Stimulated activated CD8-positive, alpha-beta memory T cell treated with anti-CD3 and anti-CD28 coated beads, Interleukin-7, amount 100 ng/mL, for 24 hours (primary cell): Measurements from ENCODE around the gene MRPL27.
A peak's percentile ranks its signal among the peaks of the same experiment; 100 is the strongest.

ENCODE experiments used
- DNase-seq: peaks from one replicate; pipeline ENCODE4 v3.0.0-alpha.2; 2020; ENCODE audit warnings: low read depth

Gene MRPL27

DNA sequence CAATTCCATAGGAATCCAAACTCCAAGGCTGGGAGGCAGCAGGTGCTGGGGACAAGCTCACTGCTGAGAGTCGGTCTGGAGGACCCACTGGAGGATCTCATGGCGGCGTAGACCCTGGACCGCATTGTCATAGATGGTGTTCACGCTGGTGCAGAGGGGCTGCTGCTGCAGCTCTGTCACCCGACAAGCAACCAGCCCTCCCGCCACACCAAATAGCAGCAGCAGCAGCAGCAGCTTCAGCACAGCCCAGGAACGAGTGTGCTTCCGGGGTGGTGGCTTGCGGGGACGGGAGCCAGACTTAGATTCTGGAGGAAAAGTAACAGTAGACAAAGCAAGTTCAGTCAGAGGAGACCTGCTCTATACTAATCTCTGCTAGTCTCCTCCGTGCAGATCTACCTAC lies 9.9 kb upstream of the MRPL27 start:
- no peak for DNase-seq

DNA sequence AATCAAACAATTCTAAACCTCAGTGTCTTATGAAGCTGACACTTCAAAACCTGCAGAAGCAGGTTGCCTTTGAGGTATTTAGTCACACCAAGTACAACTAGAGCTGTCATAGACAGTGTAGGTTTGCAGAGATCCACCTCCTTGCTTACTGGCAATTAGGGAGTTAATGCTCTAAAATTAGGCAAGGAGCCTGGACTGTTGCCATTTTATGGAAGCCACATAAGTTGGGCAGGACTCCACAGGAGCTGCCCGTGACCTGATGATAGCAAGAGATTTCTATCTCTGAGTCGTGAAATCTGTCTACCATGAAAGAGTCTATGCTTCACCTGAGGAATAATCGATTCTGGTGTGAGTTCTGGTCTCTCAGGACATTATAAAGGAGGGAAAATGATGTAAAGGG lies 8.9 kb upstream of the MRPL27 start:
- no peak for DNase-seq

DNA sequence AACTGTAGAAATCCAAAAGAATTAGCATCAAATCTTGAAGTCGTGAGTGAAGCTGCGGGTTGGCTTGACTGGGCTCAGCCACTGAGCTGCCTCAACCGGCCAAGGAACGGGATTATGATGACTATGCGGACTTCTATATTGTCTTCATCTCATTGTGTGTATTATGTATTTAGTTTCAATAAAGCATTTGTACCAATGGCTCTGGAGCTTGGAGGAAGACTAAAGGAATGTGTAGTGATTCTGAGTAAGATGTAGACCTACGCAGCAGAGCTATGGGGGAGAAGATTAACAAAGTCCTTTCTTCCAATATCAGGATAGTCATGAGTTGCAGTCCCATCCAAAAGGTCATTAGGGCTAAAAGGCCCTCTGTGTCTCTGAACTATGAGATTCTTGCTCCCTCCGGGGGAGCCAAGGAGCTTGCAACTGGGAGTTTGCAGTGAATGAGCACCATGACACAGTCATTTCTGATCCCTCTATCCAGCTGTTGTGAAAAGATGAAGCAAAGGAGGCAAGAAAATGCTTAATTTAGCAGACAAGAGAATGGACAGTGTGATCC lies 8.4 kb upstream of the MRPL27 start:
- no peak for DNase-seq

DNA sequence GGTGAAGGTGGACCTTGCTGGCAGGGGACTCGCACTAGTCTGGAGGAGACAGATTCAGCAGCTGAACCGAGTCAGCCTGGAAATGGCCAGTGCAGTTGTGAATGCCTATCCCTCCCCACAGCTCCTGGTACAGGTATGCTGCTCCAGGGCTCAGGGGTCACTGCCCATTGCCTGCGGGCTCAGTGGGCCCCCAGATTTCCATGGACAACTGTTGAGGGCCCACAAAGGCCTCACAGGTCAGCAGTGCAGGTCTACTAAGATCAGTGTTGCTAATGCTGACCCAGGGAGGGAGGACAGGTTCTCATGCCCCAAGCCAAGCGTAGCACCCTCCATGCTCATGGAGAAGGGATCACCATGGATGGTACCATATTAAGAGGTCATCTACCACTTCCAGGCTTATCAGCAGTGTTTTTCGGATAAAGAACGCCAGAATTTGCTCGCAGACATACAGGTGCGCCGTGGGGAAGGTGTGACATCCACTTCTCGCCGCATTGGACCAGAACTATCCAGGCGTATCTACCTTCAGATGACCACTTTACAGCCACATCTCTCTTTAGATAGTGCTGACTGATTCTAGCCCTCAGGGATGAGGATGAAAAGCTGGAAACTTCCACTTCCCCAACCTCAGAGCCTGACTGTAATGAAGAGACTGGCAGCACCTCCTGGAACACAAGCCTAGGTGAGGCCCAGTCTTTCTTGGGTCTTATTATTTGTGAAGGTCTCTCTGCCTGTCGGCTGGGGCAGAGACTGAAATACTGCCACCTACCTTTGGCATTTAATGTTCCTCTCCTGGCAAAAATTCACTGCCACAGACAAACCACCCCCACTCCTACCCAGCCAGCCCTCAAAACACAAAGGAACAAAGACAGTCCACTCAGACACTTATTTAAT lies 7.6 kb upstream of the MRPL27 start:
- DNase-seq = no peak

DNA sequence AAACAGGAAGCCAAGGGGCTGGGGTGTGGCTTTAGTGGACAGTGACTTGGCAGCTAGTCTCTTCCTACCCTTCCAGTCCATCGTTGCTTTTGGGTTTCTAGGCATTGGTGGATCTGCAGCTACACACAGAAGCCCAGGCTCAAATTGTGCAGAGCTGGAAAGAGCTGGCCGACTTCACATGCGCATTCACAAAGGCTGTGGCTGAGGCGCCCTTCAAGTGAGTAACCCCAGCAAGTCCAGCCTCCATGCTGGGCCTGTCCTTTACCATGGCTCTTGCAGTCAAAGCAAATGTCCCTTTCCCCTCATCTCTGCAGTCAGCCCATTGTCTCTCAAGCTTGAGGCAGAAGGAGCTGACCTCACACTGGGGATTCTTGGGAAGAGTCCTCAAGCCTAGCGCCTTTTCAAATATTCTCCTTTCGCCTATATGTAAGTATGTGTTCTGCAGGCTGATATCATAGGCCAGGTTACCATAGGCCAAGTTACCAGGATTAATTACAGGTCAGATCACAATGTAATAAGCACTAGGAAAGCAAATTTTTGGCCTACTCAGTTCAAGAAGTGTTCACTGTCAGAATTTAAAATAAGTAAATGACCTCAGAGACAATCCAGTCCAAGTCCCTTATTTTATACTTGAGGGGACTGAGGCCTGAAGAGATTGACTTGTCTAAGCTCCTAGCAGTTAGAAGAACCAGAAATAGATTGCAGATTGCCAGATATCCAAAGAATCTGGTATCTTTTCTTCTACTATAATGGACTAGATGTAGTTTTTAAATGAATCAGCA lies 6.6 kb upstream of the MRPL27 start:
- no peak for DNase-seq

DNA sequence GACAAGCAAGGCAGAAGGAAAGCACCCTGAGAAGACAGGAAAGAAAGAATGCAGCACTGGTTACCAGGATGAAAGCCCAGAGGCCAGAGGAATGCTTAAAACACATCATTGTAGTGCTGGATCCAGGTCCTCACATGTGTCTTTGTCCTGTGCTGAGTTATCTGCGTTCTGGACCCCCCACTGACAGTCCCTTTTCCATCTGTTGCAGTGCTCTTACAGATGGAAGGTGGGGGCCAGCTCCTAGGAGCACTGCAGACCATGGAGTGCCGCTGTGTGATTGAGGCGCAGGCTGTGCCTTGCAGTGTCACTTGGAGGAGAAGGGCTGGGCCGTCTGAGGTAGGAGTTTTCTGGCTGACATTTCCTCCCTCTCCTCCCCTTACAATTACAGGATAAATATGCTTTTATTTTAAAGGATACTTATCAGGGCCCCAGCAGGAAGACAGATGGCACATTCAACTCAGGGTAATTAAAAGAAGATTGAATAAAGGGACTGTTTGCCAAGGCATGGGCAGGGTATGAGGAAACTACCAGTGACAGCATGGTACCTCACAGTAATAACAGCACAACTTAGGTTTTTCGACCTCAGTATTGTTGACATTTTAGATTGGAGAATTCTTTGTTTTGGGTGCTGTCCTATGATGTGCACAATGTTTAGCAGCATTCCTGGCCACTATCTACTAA lies 3.0 kb upstream of the MRPL27 start:
- DNase-seq = no peak

DNA sequence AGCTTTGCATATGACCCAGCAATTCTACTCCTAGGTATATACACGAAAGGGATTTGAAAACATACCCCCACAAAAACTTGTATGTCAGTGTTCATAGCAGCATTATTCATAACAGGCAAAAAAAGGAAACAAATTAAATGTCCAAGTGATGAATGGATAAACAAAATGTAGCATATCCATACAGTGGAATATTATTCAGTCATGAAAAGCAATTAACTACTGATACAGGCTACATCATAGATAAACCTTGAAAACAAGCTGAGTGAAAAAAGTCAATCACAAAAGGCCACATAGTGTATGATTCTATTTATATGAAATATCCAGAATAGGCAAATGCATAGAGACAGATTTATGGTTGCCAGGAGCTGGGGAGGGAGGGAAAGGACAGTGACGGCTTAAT lies 721 bp upstream of the MRPL27 start:
- DNase-seq = no peak

DNA sequence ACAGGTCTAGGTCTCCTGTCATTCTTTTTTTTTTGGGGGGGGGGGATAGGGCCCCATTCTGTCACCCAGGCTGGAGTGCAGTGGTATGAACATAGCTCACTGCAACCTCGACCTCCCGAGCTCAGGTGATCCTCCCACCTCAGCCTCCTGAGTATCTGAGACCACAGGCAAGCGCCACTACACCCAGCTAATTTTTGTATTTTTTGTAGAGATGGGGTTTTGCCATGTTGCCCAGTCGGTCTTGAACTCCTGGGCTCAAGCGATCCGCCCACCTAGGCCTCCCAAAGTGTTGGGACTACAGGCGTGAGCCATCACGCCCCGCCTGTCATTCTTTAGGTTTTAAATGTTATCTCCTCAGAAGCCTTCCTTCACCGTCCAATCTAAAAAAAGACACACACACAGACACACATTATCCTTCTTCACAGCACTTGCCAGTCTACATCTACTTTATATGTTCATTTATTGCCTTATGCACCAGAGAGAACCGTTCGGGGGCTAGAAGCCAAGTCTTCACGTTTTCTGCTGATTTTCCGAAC lies 694 bp downstream of the MRPL27 start:
- DNase-seq = no peak

DNA sequence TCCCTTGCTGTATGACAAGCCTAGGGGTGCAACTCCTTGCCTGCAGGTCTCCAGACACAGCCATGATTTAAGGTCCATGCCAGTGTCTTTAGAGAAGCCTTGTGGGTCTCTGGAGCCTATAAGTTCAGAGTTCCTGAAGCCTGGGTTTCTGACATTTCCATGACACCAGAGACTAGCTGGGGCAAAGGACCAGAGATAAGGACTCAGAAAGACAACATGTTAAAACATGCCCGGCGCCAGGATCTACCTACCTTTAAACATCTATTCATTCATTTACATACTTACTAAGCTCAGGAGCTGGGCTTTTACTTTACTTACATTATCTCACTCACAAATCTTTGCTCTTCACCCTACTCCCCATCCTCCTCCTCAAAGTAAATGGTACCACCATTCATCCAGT lies 1.5 kb downstream of the MRPL27 start:
- DNase-seq = no peak

DNA sequence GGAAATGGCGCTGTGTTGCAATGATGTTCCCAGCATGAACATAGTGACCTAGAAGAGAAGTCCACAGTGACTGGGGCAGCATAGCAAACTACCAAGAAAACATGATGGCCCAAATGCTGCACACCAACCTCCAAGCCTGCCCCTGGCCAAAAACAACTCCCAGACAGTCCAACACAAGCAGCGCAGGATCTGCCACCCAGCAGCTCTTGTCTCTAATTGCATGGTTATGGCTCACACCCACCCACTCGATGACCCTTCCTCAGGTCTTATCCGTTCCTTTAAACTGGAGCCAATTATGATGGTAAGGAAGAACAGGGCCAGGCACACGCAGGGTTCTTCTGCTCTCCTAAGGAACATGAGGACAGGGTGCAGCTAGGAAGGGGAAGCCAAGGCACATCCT lies 2.9 kb downstream of the MRPL27 start:
- no peak for DNase-seq

DNA sequence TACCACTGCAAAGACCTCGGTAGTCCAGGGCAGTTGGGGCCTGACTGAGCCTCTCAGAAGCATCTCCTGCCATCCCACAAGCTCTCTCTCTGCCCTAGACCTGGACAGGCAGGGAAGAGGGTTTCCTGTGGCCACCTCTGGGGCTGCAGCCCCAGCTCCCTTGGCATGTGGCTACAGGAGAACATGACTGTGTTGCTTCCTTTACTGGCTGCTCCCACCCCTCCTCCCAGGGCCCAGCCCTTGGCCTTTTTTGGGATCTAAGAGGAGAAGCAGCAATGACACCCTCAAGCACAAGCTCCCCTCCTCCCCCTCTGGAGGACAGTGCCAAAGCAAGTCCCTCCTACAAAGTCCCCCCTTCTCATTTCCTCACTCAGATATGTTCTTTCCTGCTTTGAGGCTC lies 5.6 kb downstream of the MRPL27 start:
- no peak for DNase-seq

DNA sequence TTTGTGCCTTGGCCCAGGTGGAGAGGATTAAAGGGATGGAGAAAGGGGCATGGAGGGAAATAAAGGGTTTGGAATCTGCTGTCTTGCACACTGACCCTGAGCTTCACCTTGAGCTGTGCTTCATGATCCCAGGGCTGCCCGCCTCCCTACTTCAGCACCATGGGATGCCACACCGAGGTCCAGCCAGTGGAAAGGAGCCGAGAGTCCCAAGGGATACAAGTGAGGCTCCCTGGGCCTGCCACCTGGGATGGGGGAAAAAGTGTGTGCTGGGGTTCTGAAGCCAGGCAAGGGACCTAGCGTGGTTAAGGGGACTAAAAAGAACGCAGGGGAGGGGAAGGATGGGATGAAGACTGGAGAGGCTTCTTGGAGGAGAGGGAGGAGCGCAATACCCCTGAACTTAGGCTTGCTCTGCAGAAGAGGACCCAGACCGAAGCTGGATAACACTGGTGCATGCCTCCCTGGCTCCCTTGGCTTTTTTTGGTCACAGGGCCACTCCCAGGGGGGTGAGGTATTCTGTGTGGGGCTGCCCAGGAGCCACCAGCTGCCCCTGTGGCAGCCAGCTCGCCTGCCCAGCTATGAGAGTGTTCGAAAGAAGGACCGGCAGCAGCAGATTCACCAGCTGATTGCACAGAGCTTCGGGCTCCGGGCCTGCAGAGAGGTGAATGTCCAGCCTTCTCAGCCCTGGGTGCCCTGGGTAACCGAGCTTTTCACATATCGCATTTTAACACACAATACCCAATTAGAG lies 7.2 kb downstream of the MRPL27 start:
- no peak for DNase-seq

DNA sequence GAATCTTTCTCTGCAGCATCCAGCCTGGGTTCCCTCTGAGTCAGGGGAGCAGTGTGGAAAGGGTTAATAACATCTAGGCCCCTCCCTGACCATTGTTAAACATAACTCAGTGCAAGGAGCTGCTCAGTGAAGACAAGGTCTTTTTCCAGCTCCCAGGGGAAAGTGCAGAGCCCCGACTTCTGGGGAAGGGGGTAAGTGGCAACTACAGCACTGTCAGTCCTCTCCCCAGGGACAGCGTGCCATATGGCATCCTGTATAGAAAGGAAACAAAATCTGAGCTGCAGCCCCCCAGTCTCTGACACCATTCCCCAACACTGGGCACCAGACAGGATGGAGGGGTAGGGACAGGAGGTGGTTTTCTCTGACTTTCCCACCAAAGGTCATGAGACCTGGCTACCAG lies 7.8 kb downstream of the MRPL27 start:
- DNase-seq = no peak

DNA sequence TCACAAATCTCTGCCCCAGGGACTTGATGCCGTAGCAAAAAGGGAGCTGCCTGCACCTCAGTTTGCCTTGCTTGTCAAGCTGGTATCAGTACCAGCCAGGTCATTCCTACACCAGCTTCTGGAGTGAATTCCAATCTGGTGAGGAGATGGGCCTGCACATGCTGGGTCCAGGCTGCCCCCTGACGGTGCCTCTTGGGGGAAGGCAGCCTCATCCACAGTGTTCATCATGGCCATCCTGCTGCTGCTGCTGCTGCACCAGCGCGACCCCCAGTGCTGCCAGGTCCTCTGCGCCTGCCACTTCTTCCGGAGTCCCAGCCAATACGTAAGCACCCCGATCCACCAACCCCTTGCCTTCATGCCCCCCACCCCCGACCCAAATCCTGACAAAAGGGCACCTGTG lies 8.3 kb downstream of the MRPL27 start:
- no peak for DNase-seq

DNA sequence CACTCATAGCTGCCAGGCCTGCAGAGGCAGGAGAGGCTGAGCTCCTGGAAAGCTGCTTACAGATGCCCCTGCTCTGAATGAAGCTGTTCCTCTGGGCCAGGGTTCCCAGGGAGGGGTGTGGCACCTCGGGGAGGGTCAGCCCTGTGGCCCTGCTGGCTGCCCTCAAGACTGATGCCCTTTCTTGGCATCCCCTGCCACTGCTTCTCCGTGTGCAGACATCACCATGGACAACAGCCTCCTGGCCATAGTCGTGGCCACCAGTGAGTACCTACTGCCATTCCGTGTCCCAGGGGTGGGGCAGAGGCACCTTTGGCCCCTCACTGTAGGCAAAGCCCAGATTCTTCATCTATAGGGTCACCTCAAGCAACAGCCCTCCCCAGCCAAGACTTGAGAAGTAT lies 8.9 kb downstream of the MRPL27 start:
- no peak for DNase-seq

DNA sequence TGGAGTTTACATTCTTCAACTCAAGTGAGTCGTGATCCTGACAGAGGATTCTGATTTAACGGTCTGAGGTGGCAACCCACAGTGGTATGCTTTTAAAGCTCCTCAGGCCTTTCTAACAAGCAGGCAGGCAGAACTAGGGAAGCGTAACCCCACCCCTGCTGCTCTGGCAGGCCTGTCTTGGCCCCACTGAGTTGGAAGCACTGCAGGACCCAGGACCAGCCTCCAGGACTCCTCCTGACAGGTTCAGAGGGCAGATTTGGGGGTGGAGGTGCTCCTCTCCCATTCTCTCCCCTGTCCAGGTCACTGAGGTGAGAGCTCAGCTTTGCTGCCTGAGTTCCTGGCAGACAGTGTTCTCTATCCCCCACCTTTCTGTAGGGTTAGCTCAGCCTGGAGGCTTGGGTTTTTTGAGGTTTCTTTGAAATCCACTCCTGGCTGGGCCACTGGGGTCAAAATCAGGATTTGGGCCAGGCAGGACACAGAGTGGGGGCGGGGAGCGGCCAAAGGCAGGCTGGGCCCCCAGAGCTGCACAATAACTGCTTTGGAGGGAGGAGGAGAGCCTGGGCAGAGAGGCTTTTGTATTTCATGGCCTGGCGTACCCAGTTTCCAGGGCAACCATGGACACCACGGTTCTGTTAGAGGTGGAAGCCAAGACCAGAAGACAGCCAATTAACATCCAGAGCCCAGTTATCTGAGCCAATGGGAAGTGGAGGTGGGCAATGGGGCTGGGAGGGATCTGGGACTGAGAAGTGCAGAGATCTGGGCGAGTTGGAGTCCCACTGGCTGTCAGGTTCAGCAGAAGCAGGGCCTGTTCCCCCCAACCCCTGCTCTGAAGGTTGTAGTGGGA lies 9.5 kb downstream of the MRPL27 start:
- no peak for DNase-seq

DNA sequence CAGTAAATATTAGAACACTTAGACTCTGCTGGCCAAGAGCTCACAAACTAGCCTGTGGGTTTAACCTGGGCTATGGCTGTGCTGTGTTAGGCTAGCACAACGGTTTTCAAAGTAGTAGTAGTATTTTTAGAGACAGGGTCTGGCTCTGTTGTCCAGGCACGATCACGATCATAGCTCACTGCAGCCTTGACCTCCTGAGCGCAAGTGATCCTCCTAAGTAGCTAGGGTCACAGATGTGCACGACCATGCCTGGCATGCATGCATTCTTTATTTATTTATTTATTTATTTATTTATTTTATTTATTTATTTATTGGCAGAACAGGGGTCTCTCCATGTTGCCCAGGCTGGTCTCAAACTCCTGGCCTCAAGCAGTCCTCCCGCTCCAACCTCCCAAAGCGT lies 10.3 kb downstream of the MRPL27 start:
- DNase-seq = no peak

DNA sequence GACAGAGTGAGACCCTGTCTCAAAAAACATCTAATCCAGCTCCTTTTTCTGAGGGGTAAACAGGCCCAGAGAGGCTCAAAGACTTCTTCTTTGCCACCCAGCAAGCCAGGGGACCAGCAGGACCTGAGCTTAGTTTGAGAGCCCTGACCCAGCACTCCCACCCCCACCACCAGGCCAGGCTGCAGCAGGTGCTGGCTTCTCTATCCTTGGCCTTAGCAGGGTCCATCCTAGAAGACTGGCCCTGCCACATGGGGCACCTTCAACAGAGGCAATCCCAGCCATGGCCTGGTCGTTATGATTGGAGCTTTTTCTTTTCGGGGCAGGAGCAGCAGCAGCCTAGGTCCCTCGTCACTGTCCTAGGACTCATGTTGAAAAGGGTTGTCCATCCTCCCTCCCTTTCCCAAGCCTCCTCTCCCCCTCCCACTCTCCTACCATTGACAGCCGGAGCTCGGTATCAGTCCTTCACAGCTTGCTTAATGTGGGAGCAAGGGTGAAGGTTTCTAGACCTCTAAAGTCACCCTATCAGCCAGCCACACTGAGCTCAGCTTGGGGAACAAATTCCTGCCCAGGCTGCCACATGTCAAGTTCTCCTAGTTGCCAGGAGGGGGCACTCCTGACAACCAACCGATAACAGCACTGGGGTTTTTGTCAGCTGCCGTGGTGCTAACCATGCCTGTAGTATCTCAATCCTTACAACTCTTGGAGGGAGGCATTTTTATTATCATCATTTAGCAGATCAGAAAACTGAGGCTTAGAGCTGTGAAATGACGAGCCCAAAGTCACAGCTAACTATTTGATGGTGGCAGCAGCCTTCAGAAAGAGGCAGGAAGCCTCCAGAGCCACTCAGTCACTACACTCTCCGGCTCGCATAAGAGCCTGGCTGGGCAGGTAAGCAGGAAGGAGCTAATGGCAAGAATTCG lies 11.2 kb downstream of the MRPL27 start:
- DNase-seq = peak; percentile 17

DNA sequence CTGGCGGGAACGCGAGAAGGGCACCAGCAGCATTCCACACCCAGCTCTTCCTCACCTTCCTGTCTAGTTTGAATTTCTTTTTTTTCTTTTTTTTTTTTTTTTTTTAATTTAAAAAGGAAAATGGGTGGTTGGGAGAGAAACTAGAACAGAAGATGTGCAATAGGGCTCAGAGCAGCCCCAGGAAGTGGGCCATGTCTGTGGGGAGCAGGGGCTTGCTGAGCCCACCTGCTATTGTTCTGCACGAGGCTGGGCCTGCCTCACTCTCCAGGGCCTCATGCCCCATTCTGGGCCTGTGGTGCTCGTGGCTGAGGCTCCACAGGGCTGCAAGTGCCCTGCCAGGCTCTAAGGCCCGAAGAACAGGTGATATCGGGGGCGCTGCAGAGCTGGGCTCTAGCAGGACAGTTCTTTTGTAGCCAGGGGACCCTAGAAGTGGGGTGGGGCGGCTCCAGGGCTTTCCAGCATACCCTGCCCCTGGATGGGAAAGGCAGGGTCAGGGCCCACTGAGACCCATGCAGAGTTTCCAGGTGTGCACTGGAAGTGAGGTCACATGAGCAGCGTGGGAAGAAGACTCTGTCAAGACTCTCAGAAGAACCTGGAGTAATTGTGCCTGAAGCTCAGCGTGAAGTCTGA lies 12.4 kb downstream of the MRPL27 start:
- DNase-seq = no peak
